HG02870 (cell line): ENCODE data around the gene SPTBN1.

Experiments
- ATAC-seq: cut with Tn5 transposase; IDR thresholded peaks from one replicate; pipeline ENCODE4 v1.9.1; 2021; ENCODE audit warnings: mild to moderate bottlenecking, moderate library complexity; ENCODE audit not compliant: unreplicated experiment

Gene SPTBN1

DNA sequence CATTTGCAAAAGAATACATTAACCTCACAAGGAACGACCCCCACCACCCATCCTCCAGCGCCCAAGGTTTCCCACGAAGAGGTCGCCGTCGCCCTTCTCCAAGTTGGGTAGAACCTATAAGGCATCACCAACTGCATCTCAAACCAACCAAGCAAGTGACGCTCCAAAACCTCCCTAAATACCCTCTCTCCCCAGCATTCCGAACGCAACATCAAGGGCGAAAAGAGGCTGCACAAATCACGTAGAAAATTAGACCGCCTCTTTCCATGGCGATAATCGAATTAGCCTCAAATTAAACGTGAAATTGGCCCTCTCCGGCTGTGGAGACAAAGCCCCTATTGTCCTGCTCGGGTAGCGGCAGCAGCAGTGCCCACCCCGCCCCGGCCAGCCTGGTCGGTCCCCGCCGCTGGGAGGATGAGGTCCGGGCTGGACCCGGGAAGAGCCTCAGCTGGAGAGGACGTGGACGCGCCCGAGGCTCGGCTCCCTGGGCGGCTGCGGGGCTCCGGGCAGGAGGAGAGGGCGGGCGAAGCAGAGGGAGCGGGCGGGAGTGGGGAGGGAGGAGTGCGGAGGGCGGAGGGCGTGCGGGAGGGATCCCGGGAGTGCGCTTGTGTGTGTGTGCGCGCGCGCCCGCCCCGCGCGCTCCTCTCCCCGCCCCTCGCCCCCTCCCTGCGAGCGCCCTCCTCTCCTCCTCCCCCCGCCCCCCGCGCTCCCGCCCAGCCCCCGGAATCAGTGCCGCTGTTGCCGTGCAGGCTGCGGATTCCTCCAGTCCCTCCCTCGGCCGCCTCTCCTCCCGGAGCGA is at the start of gene SPTBN1:
TSS of gene SPTBN1 (plus strand) at position 765 of the 799 bp plus-strand sequence. CDS start 70,092 bp downstream, outside the sequence.
- ATAC-seq = no peak

DNA sequence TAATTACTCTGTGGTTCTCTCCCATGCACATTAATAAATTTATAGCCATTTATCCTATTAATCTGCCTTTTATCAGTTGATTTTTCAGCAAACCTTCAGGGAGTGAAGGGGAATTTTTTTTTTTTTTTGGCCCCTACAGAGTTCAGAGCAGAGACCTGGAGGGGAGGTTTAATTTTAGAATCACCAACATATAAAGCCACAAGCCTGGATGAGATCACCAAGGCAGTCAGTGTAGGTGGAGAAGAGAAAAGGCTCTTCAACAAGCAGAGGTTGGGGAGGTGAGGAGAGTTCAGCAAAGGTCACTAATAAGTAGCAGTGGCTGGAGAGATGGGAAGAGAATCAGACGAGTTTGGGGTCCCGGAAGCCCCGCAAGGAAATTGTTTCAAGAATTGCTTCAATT is 48.4 kb upstream of the SPTBN1 start:
- no peak for ATAC-seq

DNA sequence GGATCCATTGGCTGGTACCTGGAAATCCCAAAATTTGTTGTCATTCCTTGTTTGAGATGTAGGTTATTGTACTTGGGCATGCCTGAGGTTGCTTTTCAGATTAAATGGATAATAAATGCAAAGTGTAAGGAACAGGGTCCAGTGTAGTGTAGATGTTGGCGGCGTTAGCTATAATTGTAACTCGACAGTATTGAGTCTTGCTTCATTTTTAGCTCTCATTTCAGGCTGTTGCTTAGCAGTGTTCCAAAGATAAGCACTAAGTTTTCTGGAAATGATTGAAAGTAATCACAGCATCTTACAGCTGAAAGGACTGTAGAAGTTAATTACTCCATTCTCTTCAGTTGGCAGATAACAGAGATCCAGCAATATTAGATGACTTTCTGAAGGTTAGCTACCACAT is 47.8 kb upstream of the SPTBN1 start:
- no peak for ATAC-seq

GRCh38 chr2:54409752-54410151 is 46.4 kb upstream of the SPTBN1 start:
- ATAC-seq = no peak

DNA sequence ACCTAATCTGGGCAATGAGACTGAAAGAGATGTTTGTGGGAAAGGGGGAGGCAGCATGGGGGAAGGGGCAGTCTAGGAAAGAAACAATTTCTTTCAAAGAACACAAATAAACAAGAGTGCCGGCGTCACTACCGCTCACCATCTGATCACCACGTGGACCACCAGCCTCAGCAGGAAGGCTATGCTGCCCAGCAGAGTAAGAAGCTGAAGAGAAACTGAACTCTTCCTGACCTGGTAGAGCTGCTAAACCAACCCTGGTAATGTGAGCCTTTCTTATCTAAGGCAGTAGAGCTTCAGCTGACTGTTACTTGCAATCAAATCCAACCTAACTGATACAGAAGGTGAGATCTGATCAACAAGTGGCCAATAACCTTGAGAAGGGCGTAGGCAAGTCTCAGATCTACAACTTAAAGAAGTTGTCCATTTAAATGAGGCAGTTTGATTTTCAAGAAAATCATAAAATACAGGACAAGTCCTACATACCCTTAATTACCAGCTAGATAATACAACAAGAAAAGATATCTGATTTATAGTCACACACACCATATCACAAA is 44.2 kb upstream of the SPTBN1 start:
- no peak for ATAC-seq

GRCh38 chr2:54416166-54416813 is 39.8 kb upstream of the SPTBN1 start:
- ATAC-seq = no peak

GRCh38 chr2:54416938-54417337 is 39.2 kb upstream of the SPTBN1 start:
- ATAC-seq = no peak

DNA sequence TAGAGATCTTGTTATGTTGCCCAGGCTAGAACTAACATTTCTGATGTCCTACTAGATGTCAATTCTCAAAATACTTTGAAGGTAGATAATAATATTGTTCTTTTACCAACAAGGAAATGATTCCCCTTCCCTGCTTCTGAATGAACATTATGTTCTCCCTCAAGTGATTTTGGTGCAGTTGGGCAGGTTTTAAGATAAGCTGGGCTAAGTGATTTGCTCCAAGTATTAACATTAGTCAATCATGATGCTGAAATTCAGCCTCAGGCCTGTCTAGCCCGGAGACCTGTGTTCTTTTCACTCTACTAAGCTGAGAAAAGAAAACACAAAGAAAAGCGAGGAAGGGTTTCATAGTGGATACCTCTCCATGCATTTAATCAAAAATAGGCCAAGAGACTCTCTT is 38.5 kb upstream of the SPTBN1 start:
- no peak for ATAC-seq

GRCh38 chr2:54419388-54419787 is 36.7 kb upstream of the SPTBN1 start:
- no peak for ATAC-seq

GRCh38 chr2:54419855-54420523 is 36.1 kb upstream of the SPTBN1 start:
- no peak for ATAC-seq

DNA sequence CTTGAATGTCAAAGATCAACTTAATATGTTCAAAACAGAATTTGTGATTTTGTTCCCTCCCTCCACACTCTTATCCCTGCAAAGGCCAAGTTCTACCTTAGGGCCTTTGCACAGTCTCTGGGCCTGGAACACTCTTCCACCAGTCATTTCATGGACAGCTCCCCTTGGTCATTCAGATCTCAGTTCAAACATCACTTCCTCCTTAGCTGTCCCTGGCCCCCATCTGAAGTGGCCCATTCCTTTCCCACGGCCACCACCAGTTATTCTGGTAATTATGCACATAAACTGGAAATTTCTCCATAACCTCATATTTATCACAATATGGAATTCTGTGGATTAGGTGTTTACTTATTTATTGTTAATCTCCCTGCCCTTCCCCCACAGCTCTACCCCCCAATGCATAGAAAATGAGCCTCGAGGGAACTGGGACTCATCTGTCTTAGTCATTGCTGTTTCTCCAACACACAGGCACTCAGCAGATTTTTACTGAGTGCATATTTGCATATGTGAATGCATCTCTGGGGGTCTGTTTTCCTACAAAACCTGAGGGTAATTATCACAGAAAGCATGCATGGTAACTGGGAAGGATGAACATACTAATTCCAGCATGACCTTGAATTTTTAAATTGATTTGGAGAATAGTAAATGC is 35.5 kb upstream of the SPTBN1 start:
- ATAC-seq = no peak

GRCh38 chr2:54422072-54422581 is 34.0 kb upstream of the SPTBN1 start:
- no peak for ATAC-seq

- no peak for ATAC-seq
Observed at GRCh38 chr2:54423213-54423612, 32.9 kb upstream of the SPTBN1 start.

GRCh38 chr2:54424555-54425163 is 31.5 kb upstream of the SPTBN1 start:
- no peak for ATAC-seq

DNA sequence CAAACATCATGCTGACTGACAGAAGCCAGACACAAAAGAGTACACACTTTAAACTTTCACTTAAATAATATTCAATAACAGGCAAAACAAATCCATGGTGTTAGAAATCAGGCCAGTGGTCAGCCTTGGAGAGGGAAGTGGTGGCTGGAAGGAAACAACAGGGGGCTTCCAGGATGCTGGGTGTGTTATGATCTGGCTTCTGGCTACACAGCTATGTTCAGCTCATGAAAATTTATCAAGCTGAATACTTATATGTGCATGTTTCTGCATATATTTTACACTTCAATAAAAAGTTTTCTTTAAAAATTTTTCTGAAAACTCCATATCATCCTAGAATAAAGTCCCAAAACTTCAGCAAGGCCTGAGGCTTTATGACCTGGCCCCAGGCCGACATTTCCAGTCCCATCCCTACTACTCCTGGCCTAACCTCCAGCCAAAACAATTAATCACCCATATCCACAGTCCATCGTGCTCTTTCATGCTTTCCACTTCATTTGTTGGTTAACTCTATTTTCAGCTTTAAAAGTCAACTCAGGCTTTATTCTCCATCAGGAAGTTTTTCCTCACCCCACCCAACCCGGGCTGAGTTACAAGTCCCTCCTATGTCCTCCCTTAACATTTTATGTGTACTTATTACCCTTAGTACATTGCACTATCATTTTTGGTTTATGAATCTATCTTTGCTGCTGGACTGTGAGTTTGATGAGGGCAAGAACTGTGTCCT is 27.9 kb upstream of the SPTBN1 start:
- ATAC-seq = no peak

DNA sequence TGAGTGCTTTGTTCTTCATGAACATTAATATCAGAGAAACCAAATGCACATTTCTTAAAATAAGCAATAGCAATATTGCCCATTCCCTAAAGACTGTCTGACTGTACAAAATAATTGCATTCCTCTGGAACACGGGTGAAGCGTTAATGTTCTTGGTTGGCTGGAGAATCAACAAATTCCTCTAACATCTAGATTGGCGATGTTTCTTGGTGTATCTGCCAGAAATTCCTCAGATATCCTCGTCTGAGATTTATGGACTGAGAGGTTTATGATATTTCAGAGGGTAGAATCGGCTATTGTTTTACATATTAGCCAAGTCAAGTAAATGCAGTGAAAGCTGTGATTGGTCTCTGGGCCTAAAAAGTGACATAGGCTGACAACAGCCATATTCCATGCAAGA is 27.1 kb upstream of the SPTBN1 start:
- ATAC-seq = no peak

- ATAC-seq = no peak
Observed at GRCh38 chr2:54429811-54430551, 26.1 kb upstream of the SPTBN1 start.

GRCh38 chr2:54430649-54431048 is 25.5 kb upstream of the SPTBN1 start:
- ATAC-seq = no peak
